Ascending aorta (tissue), 2 donors: Measurements from ENCODE around the gene NQO2. TPM values are rescaled to one million over a fixed set of nuclear protein-coding genes. Genes with fewer than 3 reads are reported as not detected.
A peak's percentile ranks its signal among the peaks of the same experiment; 100 is the strongest.

Source experiments
- DNase-seq, 2 donors: peaks; one replicate each; pipeline ENCODE4 v3.0.0-alpha.2; 2019; ENCODE audit warnings: low spot score in 2 of 2
- H3K27ac ChIP-seq, 2 donors: fragments of 200-600 bp; sonication (generic); one replicate each; pipeline ENCODE4 v1.5.1; 2016 to 2017; ENCODE audit warnings: mild to moderate bottlenecking in 1 of 2
- H3K27me3 ChIP-seq: fragments of 200-600 bp; sonication (generic); one replicate; pipeline ENCODE4 v1.5.1; 2017
- H3K36me3 ChIP-seq, 2 donors: fragments of 200-600 bp; sonication (generic); one replicate each; pipeline ENCODE4 v1.5.1; 2016
- H3K4me1 ChIP-seq, 2 donors: fragments of 200-600 bp; sonication (generic); one replicate each; pipeline ENCODE4 v1.5.1; 2016 to 2017; ENCODE audit warnings: mild to moderate bottlenecking in 1 of 2
- H3K4me3 ChIP-seq, 2 donors: fragments of 200-600 bp; sonication (generic); one replicate each; pipeline ENCODE4 v1.5.1; 2016 to 2017; ENCODE audit warnings: mild to moderate bottlenecking in 1 of 2
- H3K9me3 ChIP-seq, 2 donors: fragments of 200-600 bp; sonication (generic); one replicate each; pipeline ENCODE4 v1.5.1; 2016
- CTCF ChIP-seq, 3 experiments: fragments of 200-600 bp in 2 of 3; fragments of 450-650 bp in 1 of 3; sonication (generic) in 2 of 3; IDR thresholded peaks; one replicate each; pipeline ENCODE4 v1.5.1; 2016 to 2019; ENCODE audit warnings: antibody characterized with exemption in 3 of 3, mild to moderate bottlenecking in 1 of 3, moderate library complexity in 1 of 3
- intact Hi-C: fragments of 100-400 bp; cut with DNase I; formaldehyde crosslinking; loops from one replicate; pipeline ENCODE4 v1.15.1; 2023
- total RNA-seq: library from RNA; depleted of rRNA; stranded (reverse); fragments of >200 nt; gene quantifications from one replicate; pipeline ENCODE4 v1.1.0, GENCODE V29; 2016

Gene NQO2
- total RNA-seq, 1 donor from 2014 or later: 7.7 TPM

- Histone ChIP-seq H3K36me3 (no peaks in the 10 kb centered on the region), H3K27me3 (no peaks in the 10 kb centered on the region), H3K9me3 (no peaks in the 10 kb centered on the region), H3K4me1 (peaks cover 0 to 9% of the 10 kb centered on the region in 2 donors), H3K4me3 (no peak overlapping the region), H3K27ac (no peak overlapping the region)
- TF ChIP-seq CTCF (IDR thresholded peaks at IDR 0.05): no peak
- intact Hi-C loops: no loop called here
- peak in 1 of 2 donors; percentile 56 for DNase-seq
These were observed 35.9 kb upstream of the NQO2 start for GRCh38 chr6:2963756-2964155.

GRCh38 chr6:2964793-2965505 lies 34.7 kb upstream of the NQO2 start:
- intact Hi-C loops: no loop called here
- no peak for TF ChIP-seq CTCF (IDR thresholded peaks at IDR 0.05)
- H3K27me3 ChIP-seq: no peaks in the 10 kb centered on the region
- no peak overlapping the region for H3K27ac ChIP-seq
- H3K4me3 ChIP-seq: no peak overlapping the region
- no peaks in the 10 kb centered on the region for H3K36me3 ChIP-seq
- peaks cover 0 to 14% of the 10 kb centered on the region in 2 donors for H3K4me1 ChIP-seq
- H3K9me3 ChIP-seq: no peaks in the 10 kb centered on the region
- peak in 1 of 2 donors; percentile 52 for DNase-seq

- intact Hi-C loops: no loop called here
- H3K9me3 ChIP-seq: no peaks in the 10 kb centered on the region
- no peaks in the 10 kb centered on the region for H3K27me3 ChIP-seq
- no peak overlapping the region for H3K4me3 ChIP-seq
- H3K27ac ChIP-seq: peak overlapping the region in 1 of 2 donors; percentile 4
- peaks cover 0 to 9% of the 10 kb centered on the region in 2 donors for H3K4me1 ChIP-seq
- no peaks in the 10 kb centered on the region for H3K36me3 ChIP-seq
- peak in 1 of 2 donors; percentile 31 for DNase-seq
- no peak for TF ChIP-seq CTCF (IDR thresholded peaks at IDR 0.05)
These were observed 33.3 kb upstream of the NQO2 start for GRCh38 chr6:2966347-2966746.

- no peak for DNase-seq
- H3K36me3 ChIP-seq: no peaks in the 10 kb centered on the region
- no peaks in the 10 kb centered on the region for H3K27me3 ChIP-seq
- no peak for TF ChIP-seq CTCF (IDR thresholded peaks at IDR 0.05)
- H3K27ac ChIP-seq: no peak overlapping the region
- H3K4me1 ChIP-seq: peaks cover 0 to 11% of the 10 kb centered on the region in 2 donors
- intact Hi-C loops: no loop called here
- H3K4me3 ChIP-seq: no peak overlapping the region
- H3K9me3 ChIP-seq: no peaks in the 10 kb centered on the region
These were observed 31.8 kb upstream of the NQO2 start for GRCh38 chr6:2967936-2968335.

- Histone ChIP-seq H3K36me3 (no peaks in the 10 kb centered on the region), H3K27ac (peak overlapping the region; percentile 36 to 99), H3K9me3 (no peaks in the 10 kb centered on the region), H3K4me3 (no peak overlapping the region), H3K27me3 (no peaks in the 10 kb centered on the region), H3K4me1 (peaks cover 0 to 11% of the 10 kb centered on the region in 2 donors)
- intact Hi-C loops: no loop called here
- no peak for TF ChIP-seq CTCF (IDR thresholded peaks at IDR 0.05)
- peak in 1 of 2 donors; percentile 52 for DNase-seq
These were observed 31.0 kb upstream of the NQO2 start for GRCh38 chr6:2968600-2969135.
